Upper lobe of right lung (tissue), 1 donor: ENCODE measurements around the gene PWWP2B. TPM values are rescaled to one million over a fixed set of nuclear protein-coding genes. Genes with fewer than 3 reads are reported as not detected.

Experiments
- ATAC-seq: fragments of 200-7000 bp; cut with Tn5 transposase; one replicate; pipeline ENCODE4 v1.9.1; 2020; ENCODE audit warnings: mild to moderate bottlenecking, moderate library complexity
- DNase-seq: peaks from one replicate; pipeline ENCODE4 v3.0.0-alpha.2; 2020
- H3K27ac ChIP-seq: fragments of 200-600 bp; one replicate; pipeline ENCODE4 v1.8.0; 2022
- H3K27me3 ChIP-seq: fragments of 200-600 bp; one replicate; pipeline ENCODE4 v1.8.0; 2022; ENCODE audit warnings: mild to moderate bottlenecking
- H3K36me3 ChIP-seq: fragments of 200-600 bp; one replicate; pipeline ENCODE4 v1.8.0; 2022
- H3K4me1 ChIP-seq: fragments of 200-600 bp; one replicate; pipeline ENCODE4 v1.8.0; 2022
- H3K4me3 ChIP-seq: fragments of 200-600 bp; one replicate; pipeline ENCODE4 v1.8.0; 2022; ENCODE audit warnings: mild to moderate bottlenecking
- H3K9me3 ChIP-seq: fragments of 200-600 bp; one replicate; pipeline ENCODE4 v1.8.0; 2022
- CTCF ChIP-seq: fragments of 200-600 bp; IDR thresholded peaks from one replicate; pipeline ENCODE4 v1.8.0; 2022; ENCODE audit warnings: antibody characterized with exemption
- intact Hi-C: fragments of 100-400 bp; cut with DNase I; formaldehyde crosslinking; loops from one replicate; pipeline ENCODE4 v1.11.0; 2022
- total RNA-seq: library from RNA; stranded (reverse); fragmentation: NEBNext Ultra II Directional; extraction: Animal tissue kit (Norgen Biotek cat#: 25700); gene quantifications from one replicate; pipeline ENCODE4 v1.2.1, GENCODE V29; 2021
- donor health status: DM: no; HTN: yes; CAD: no; lungs with severe emphysema.

Gene PWWP2B
- total RNA-seq, 1 donor from 2014 or later: 26.0 TPM

- no peaks in the 10 kb centered on the region for H3K36me3 ChIP-seq
- H3K4me1 ChIP-seq: peaks cover 23% of the 10 kb centered on the region
- H3K27ac ChIP-seq: no peak overlapping the region
- no peaks in the 10 kb centered on the region for H3K9me3 ChIP-seq
- intact Hi-C loops: no loop called here
- H3K4me3 ChIP-seq: no peak overlapping the region
- no peak for ATAC-seq
- no peaks in the 10 kb centered on the region for H3K27me3 ChIP-seq
- DNase-seq: no peak
- TF ChIP-seq CTCF: no peak
Observed at GRCh38 chr10:132444877-132445351, 47.9 kb downstream of the PWWP2B start.

GRCh38 chr10:132445516-132446194 is 48.7 kb downstream of the PWWP2B start:
- DNase-seq: no peak
- intact Hi-C loops: no loop called here
- no peaks in the 10 kb centered on the region for H3K9me3 ChIP-seq
- H3K27me3 ChIP-seq: no peaks in the 10 kb centered on the region
- no peak overlapping the region for H3K4me3 ChIP-seq
- peaks cover 23% of the 10 kb centered on the region for H3K4me1 ChIP-seq
- no peaks in the 10 kb centered on the region for H3K36me3 ChIP-seq
- H3K27ac ChIP-seq: peak overlapping the region; percentile 84
- no peak for ATAC-seq
- TF ChIP-seq CTCF: no peak

DNA sequence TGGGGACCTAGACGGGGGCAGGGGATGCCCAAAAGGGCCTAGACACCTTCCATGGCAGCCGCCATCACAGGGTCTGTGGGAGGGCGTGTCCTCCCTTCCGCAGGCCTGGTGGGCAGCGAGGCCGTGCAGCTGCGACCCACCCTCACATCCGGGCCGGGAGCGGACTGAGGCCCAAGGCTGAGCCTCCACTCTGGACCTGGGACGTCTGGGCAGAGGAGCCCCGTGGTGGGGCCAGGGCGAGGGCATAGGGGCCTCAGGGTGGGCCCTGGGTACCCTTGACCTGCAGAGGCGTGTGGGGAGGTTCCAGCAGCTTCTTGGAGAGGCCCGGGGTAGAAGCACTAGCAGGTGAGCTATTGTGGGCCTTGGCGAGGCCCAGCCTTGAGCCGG is 49.2 kb downstream of the PWWP2B start:
- no peaks in the 10 kb centered on the region for H3K27me3 ChIP-seq
- ATAC-seq (no peak), DNase-seq (no peak)
- H3K27ac ChIP-seq: peak overlapping the region; percentile 84
- H3K4me1 ChIP-seq: peaks cover 23% of the 10 kb centered on the region
- intact Hi-C loops: no loop called here
- H3K9me3 ChIP-seq: no peaks in the 10 kb centered on the region
- H3K36me3 ChIP-seq: no peaks in the 10 kb centered on the region
- no peak for TF ChIP-seq CTCF
- H3K4me3 ChIP-seq: no peak overlapping the region

- H3K4me1 ChIP-seq: peaks cover 23% of the 10 kb centered on the region
- intact Hi-C loops: no loop called here
- DNase-seq: peak; percentile 89
- peak overlapping the region; percentile 2 for H3K4me3 ChIP-seq
- no peaks in the 10 kb centered on the region for H3K27me3 ChIP-seq
- peak; percentile 80 for ATAC-seq
- no peaks in the 10 kb centered on the region for H3K36me3 ChIP-seq
- peak; percentile 50 for TF ChIP-seq CTCF
- H3K27ac ChIP-seq: peak overlapping the region; percentile 84
- H3K9me3 ChIP-seq: no peaks in the 10 kb centered on the region
Observed at GRCh38 chr10:132446661-132447445, 49.9 kb downstream of the PWWP2B start.

- Histone ChIP-seq H3K27me3 (no peaks in the 10 kb centered on the region), H3K4me3 (peak overlapping the region; percentile 2), H3K27ac (peak overlapping the region; percentile 84), H3K9me3 (no peaks in the 10 kb centered on the region), H3K4me1 (peaks cover 31% of the 10 kb centered on the region), H3K36me3 (no peaks in the 10 kb centered on the region)
- ATAC-seq (peak; percentile 13), DNase-seq (peak; percentile 81)
- intact Hi-C loops: no loop called here
- TF ChIP-seq CTCF: no peak
Observed at GRCh38 chr10:132447446-132448247, 50.6 kb downstream of the PWWP2B start.
